Colon (tissue), 2 donors: ENCODE results near the gene SLC25A1.

Source experiments
- FAIRE-seq: peaks from 2 replicates; lab custom pipeline; 2012; peaks lifted over from hg19 to GRCh38; lab: Jason Lieb, UNC
- donor health status: control.
- donor health status: control.

The SLC25A1 gene

GRCh38 chr22:19137384-19138216 lies 40.9 kb downstream of the SLC25A1 start:
- no peak for FAIRE-seq

DNA sequence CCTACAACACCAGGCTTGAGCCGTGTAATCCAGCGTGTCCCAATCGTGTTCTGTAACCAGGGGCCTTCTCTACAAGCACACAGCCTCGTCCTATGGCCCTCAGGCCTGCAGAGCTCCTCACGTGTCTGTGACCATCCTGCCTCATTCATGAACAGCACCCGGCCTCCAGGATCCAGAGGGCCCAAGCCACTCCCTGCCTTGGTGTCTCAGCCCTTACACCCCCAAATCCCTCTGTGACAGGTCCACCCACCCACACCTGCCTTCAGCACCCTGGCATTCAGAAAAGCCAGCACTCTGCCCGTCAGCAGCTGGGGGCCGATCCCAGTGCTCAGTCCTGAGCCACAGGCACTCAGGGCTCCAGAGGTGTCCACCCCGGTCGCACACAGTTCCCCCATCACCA lies 41.6 kb downstream of the SLC25A1 start:
- FAIRE-seq = no peak

- no peak for FAIRE-seq
Observed at GRCh38 chr22:19134874-19135273, 43.7 kb downstream of the SLC25A1 start.

- FAIRE-seq = no peak
Observed at GRCh38 chr22:19134176-19134831, 44.2 kb downstream of the SLC25A1 start.

- FAIRE-seq = no peak
Observed at GRCh38 chr22:19133561-19133960, 45.0 kb downstream of the SLC25A1 start.

GRCh38 chr22:19132693-19133400 lies 45.7 kb downstream of the SLC25A1 start:
- FAIRE-seq = no peak

- no peak for FAIRE-seq
Observed at GRCh38 chr22:19132153-19132552, 46.4 kb downstream of the SLC25A1 start.

DNA sequence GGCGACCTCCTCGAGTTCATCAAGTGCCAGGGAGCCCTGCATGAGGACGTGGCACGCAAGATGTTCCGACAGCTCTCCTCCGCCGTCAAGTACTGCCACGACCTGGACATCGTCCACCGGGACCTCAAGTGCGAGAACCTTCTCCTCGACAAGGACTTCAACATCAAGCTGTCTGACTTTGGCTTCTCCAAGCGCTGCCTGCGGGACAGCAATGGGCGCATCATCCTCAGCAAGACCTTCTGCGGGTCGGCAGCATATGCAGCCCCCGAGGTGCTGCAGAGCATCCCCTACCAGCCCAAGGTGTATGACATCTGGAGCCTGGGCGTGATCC lies 46.9 kb downstream of the SLC25A1 start:
- no peak for FAIRE-seq

- no peak for FAIRE-seq
Observed at GRCh38 chr22:19130959-19131684, 47.4 kb downstream of the SLC25A1 start, which contains the start of gene TSSK2. TSS of gene TSSK2 (plus strand) at chr22:19131308. CDS start at chr22:19131400, 92 bp downstream.

GRCh38 chr22:19129871-19130270 lies 48.7 kb downstream of the SLC25A1 start:
- FAIRE-seq = no peak

- FAIRE-seq = no peak
Observed at GRCh38 chr22:19128946-19129727, 49.4 kb downstream of the SLC25A1 start.

GRCh38 chr22:19128009-19128401 lies 50.5 kb downstream of the SLC25A1 start:
- FAIRE-seq = no peak

DNA sequence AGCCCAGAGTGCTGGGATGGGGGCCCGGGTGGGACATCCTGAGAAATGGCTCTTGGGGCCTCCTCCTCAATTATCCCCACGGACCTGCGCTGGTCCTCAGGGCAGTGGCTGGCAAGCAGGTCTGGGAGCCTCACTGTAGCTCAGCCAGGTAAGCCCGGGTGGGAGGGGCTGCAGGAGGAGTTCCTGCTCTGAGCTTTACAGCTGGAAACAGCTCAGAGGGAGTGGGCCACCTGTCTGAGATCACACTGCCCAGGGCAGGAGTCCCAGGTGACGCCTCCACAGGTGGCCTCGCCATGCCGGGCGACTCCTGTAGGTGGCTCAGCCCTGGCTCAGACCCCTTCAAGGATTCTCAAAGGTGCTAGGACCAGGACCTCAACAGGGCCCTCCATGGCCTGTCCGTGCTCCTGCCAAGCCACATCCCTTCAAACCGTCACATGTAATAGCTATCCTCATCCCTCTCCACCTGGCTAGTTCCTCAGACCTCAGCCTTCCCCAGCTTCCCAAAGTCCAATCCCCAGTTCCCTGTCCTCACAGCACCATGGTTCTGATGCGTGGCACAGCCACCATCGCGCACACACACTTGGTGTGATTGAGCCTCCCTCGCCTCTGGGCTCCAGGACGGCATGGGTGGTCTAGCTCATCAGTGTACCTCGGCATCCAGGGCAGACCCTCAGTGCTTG lies 51.1 kb downstream of the SLC25A1 start:
- no peak for FAIRE-seq

DNA sequence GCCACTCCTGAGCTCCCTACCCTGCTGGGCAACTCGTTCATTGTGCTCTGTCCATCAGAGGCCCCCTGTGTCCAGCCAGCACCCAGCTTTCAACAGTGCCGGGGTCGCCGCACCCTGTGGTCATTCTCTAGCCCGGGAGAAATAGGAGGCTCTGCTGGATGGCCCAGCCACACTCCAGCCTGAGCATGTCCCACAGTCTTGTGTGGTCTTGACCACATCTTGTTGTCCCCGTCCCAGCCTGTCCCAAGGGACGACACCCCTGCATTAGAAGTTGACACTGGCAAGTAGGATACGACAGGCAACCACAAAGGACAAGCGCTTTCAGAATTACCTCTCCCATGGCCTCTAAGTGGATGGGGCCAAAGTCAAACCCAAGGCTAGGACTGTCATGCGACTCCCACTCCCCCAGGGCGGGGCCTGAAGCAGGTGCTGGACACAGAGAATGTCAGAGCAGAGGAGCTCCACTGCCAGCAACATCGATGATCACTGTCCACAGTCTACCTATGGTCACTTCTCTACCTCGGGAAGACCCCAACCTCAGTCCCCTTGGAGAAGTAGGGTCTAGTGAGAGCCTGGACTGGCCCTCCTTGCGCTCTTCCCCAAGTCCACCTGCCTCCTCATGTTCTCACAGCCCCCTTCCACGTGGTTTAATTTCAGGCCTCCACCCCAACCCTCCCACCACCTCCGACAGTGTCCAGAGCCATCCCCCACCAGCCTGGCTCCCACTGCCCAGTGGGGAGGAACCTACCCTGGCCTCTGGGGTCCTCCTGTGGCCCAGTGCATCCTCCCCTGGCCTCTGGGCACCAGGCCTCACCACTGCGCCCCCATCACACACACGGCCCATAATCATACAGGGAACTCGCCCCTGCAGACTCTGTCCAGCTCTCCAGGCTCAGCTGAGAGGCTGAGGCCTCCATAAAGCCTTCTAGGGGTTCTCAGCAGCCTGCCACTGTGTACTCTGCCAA lies 51.9 kb downstream of the SLC25A1 start:
- FAIRE-seq = no peak
